Endothelial cell of umbilical vein (primary cell): Measurements from ENCODE around the gene KREMEN1. TPM values are rescaled to one million over a fixed set of nuclear protein-coding genes. Genes with fewer than 3 reads are reported as not detected.

Experiments used
- BruUV-seq: library from RNA; stranded (reverse); fragments of 400-500 nt; replicated peaks from 2 replicates; lab custom pipeline; 2021; lab: Mats Ljungman, UMichigan
- CTCF ChIA-PET: fragments of 300-600, 350-600 bp; sonication (Branson Sonifier 250); formaldehyde crosslinking; loops from one replicate; lab custom pipeline; 2021; ENCODE audit warnings: antibody characterized with exemption, inconsistent platforms; lab: Charles Lee
- POLR2A ChIA-PET: fragments of 300-600, 350-600 bp; sonication (Branson Sonifier 250); formaldehyde crosslinking; loops from one replicate; lab custom pipeline; 2021; ENCODE audit warnings: antibody characterized with exemption, inconsistent platforms; lab: Charles Lee
- DNase-seq: peaks from one replicate; pipeline ENCODE4 v3.0.0-alpha.2; 2011; ENCODE audit warnings: low read depth, low spot score
- FAIRE-seq: peaks from 2 replicates; lab custom pipeline; 2011; peaks lifted over from hg19 to GRCh38; lab: Jason Lieb, UNC
- H2AFZ ChIP-seq: 2 replicates; pipeline ENCODE4 v1.6.0; 2012; ENCODE audit warnings: low read depth, low read length, control low read depth, inconsistent platforms
- H3K27ac ChIP-seq: 2 replicates; pipeline ENCODE4 v1.5.1; 2011; ENCODE audit warnings: low read depth, mild to moderate bottlenecking, control low read depth, low read length, moderate library complexity; ENCODE audit not compliant: insufficient read depth
- H3K27me3 ChIP-seq, 2 experiments: 2 replicates each; pipeline versions ENCODE4 v1.6.0 to v1.6.1; 2011; ENCODE audit warnings: low read length in 2 of 2, mixed read lengths in 1 of 2; ENCODE audit not compliant: control insufficient read depth in 2 of 2, insufficient read depth in 2 of 2
- H3K36me3 ChIP-seq, 2 experiments: 2 replicates in 1 of 2; 3 replicates in 1 of 2; pipeline ENCODE4 v1.5.1; 2011; ENCODE audit warnings: low read length in 2 of 2, mild to moderate bottlenecking in 1 of 2, moderate library complexity in 1 of 2; ENCODE audit not compliant: control insufficient read depth in 2 of 2, insufficient read depth in 2 of 2; ENCODE audit errors: extremely low read depth in 1 of 2
- H3K4me1 ChIP-seq: 3 replicates; pipeline ENCODE4 v1.5.1; 2011; ENCODE audit warnings: mild to moderate bottlenecking, low read length; ENCODE audit not compliant: control insufficient read depth, insufficient read depth; ENCODE audit errors: extremely low read depth
- H3K4me2 ChIP-seq: 2 replicates; pipeline ENCODE4 v1.6.1; 2011; ENCODE audit warnings: low read length, control low read depth, mixed read lengths; ENCODE audit not compliant: insufficient read depth
- H3K4me3 ChIP-seq, 3 experiments: fragments of 200-600 bp in 1 of 3; sonication (generic), shearing (Covaris generic) in 1 of 3; replicated peaks in 1 of 3; 2 replicates each; pipeline ENCODE4 v1.5.1; 2011 to 2016; ENCODE audit warnings: control low read depth in 3 of 3, low read length in 3 of 3, mild to moderate bottlenecking in 2 of 3, inconsistent platforms in 1 of 3, low read depth in 1 of 3, moderate library complexity in 1 of 3; ENCODE audit not compliant: insufficient read depth in 1 of 3
- H3K79me2 ChIP-seq: 2 replicates; pipeline ENCODE4 v1.6.0; 2012; ENCODE audit warnings: low read length, inconsistent platforms; ENCODE audit not compliant: control insufficient read depth, insufficient read depth
- H3K9ac ChIP-seq: replicated peaks from 2 replicates; pipeline ENCODE3; 2011; ENCODE audit warnings: low read length, control low read depth; ENCODE audit not compliant: insufficient read depth; ENCODE audit errors: extremely low read depth
- H3K9me1 ChIP-seq: replicated peaks from 3 replicates; pipeline ENCODE4 v1.6.0; 2011; ENCODE audit warnings: mild to moderate bottlenecking, low read length; ENCODE audit not compliant: control insufficient read depth, insufficient read depth; ENCODE audit errors: extremely low read depth
- H3K9me3 ChIP-seq: replicated peaks from 2 replicates; pipeline ENCODE4 v1.5.1; 2012; ENCODE audit warnings: low read length, inconsistent platforms; ENCODE audit not compliant: control insufficient read depth, insufficient read depth
- H4K20me1 ChIP-seq: replicated peaks from 2 replicates; pipeline ENCODE3; 2011; ENCODE audit warnings: mild to moderate bottlenecking, low read length; ENCODE audit not compliant: control insufficient read depth, insufficient read depth; ENCODE audit errors: extremely low read depth
- CTCF ChIP-seq, 2 donors: IDR thresholded peaks; 1 replicate in 1 of 2; 2 replicates in 1 of 2; pipeline ENCODE4 v1.5.1; 2011; ENCODE audit warnings: low read length in 2 of 2, mild to moderate bottlenecking in 2 of 2, moderate library complexity in 2 of 2, control low read depth in 1 of 2, inconsistent platforms in 1 of 2, low read depth in 1 of 2; ENCODE audit not compliant: insufficient read depth in 1 of 2; ENCODE audit errors: extremely low read depth in 1 of 2
- EZH2 ChIP-seq: IDR thresholded peaks from 2 replicates; pipeline ENCODE4 v1.6.1; 2012; ENCODE audit warnings: borderline replicate concordance, low read depth, mild to moderate bottlenecking, moderate library complexity, low read length, inconsistent platforms; ENCODE audit not compliant: severe bottlenecking
- FOS ChIP-seq: IDR thresholded peaks from 2 replicates; pipeline ENCODE4 v1.6.1; 2011; ENCODE audit warnings: mild to moderate bottlenecking, low read length, moderate library complexity, borderline replicate concordance; ENCODE audit not compliant: insufficient read depth
- MAX ChIP-seq: IDR thresholded peaks from 2 replicates; pipeline ENCODE4 v1.6.1; 2011; ENCODE audit not compliant: insufficient read depth, insufficient read length
- dilution Hi-C: fragments of 300-500 bp; cut with MboI; formaldehyde crosslinking; loops from one replicate; pipeline ENCODE4 v1.15.0; 2019; ENCODE audit warnings: low sequenced_read_pairs; ENCODE audit not compliant: extremely low pct_ligation_motif_present
- intact Hi-C: fragments of 100-400 bp; cut with micrococcal nuclease; formaldehyde crosslinking; loops from one replicate; pipeline ENCODE4 v1.10.0; 2022
- polyA plus RNA-seq, 4 experiments: library from polyadenylated mRNA; depleted of rRNA in 3 of 4; stranded (reverse) in 3 of 4; unstranded in 1 of 4; fragments of >200 nt; gene quantifications; 2 replicates each; pipeline versions ENCODE4 v1.2.1 to v1.2.3, GENCODE V29; 2011 to 2012; ENCODE audit warnings: missing spikeins in 1 of 4
- total RNA-seq: library from RNA; stranded (reverse); gene quantifications from 2 replicates; pipeline ENCODE4 v1.2.3, GENCODE V29; 2021

KREMEN1 gene
- total and polyA plus RNA-seq, 2 donors (not counting 3 experiments of a cell fraction or from before 2014, with no cell fraction given), result 0.58 to 1.1 TPM

GRCh38 chr22:29125844-29126243, 53.0 kb downstream of the KREMEN1 start:
- Histone ChIP-seq H3K9ac (no peak overlapping the region), H2AFZ (no peak overlapping the region), H3K79me2 (no peaks in the 10 kb centered on the region), H3K4me2 (no peak overlapping the region), H3K4me3 (no peak overlapping the region), H3K4me1 (no peaks in the 10 kb centered on the region), H3K9me1 (no peaks in the 10 kb centered on the region), H4K20me1 (no peaks in the 10 kb centered on the region), H3K9me3 (no peaks in the 10 kb centered on the region), H3K27me3 (peaks cover 2 to 3% of the 10 kb centered on the region in 2 experiments), H3K36me3 (no peaks in the 10 kb centered on the region), H3K27ac (no peak overlapping the region)
- DNase-seq (no peak), FAIRE-seq (no peak)
- intact Hi-C loops, result no loop called here
- ChIA-PET CTCF (interaction anchor here (0.7 kb wide), 1 partner anchor 28 kb away, joined by 3 read pairs; no protein-coding TSS in a partner anchor), POLR2A (no interaction called here)
- TF ChIP-seq CTCF (IDR thresholded peaks at IDR 0.05; ENCODE audit: extremely low read depth in 1 of 2, insufficient read depth in 1 of 2, low read depth in 1 of 2, low read length in 2 of 2) (no peak), EZH2 (no peak), MAX (no peak), FOS (no peak)
- BruUV-seq, result no TSS peak
- dilution Hi-C loops, result no loop called here
